ENCODE data around the gene OR1N1.

GRCh38 chr9:122551371-122551770, 24.3 kb upstream of the OR1N1 start:
- no peak for TF ChIP-seq CTCF (IDR thresholded peaks at IDR 0.05; ENCODE audit: low read length)
- TF ChIP-seq EZH2 (optimal IDR thresholded peaks at IDR 0.05; ENCODE audit: low read depth, low read length) = no peak

Data from MM.1S (cell line).